PC-9 (cell line): ENCODE data around the gene S100B. TPM values are rescaled to one million over a fixed set of nuclear protein-coding genes. Genes with fewer than 3 reads are reported as not detected.

Experiments used
- BruUV-seq: library from RNA; stranded (reverse); fragments of 400-500 nt; replicated peaks from 2 replicates; lab custom pipeline; 2021; lab: Mats Ljungman, UMichigan
- CTCF ChIA-PET: fragments of 300-600 bp; sonication (Branson Sonifier 250); formaldehyde crosslinking; loops from one replicate; lab custom pipeline; 2022; ENCODE audit warnings: antibody characterized with exemption; lab: Charles Lee
- POLR2A ChIA-PET: fragments of 300-600 bp; sonication (Branson Sonifier 250); formaldehyde crosslinking; loops from one replicate; lab custom pipeline; 2022; ENCODE audit warnings: antibody characterized with exemption; ENCODE audit not compliant: unreplicated experiment; lab: Charles Lee
- DNase-seq, 2 experiments: peaks; one replicate each; pipeline versions ENCODE4 v3.0.0 to v3.0.0-alpha.2; 2015 to 2022; ENCODE audit warnings: mixed read lengths in 1 of 2
- H2AFZ ChIP-seq: fragments of 200-600 bp; sonication (generic); 2 replicates; pipeline ENCODE4 v1.8.1; 2017; ENCODE audit warnings: antibody characterized with exemption
- H3F3A ChIP-seq: fragments of 200-600 bp; sonication (generic); 2 replicates; pipeline ENCODE4 v1.8.1; 2017; ENCODE audit warnings: antibody characterized with exemption, mild to moderate bottlenecking, low read depth; ENCODE audit not compliant: insufficient read depth
- H3K27ac ChIP-seq: fragments of 200-600 bp; sonication (generic); 2 replicates; pipeline ENCODE4 v1.6.1; 2016; ENCODE audit warnings: mixed run types
- H3K27me3 ChIP-seq: fragments of 200-600 bp; sonication (generic); 2 replicates; pipeline ENCODE4 v1.6.1; 2016; ENCODE audit warnings: low read depth, mixed run types; ENCODE audit not compliant: insufficient read depth
- H3K36me3 ChIP-seq: fragments of 200-600 bp; sonication (generic); 2 replicates; pipeline ENCODE4 v1.6.1; 2016; ENCODE audit warnings: low read depth, mixed run types
- H3K4me1 ChIP-seq: fragments of 200-600 bp; sonication (generic); replicated peaks from 2 replicates; pipeline ENCODE4 v1.6.1; 2016; ENCODE audit warnings: mixed run types; ENCODE audit not compliant: insufficient read depth
- H3K4me2 ChIP-seq: fragments of 200-600 bp; sonication (generic); 2 replicates; pipeline ENCODE4 v1.6.1; 2017; ENCODE audit warnings: mixed run types
- H3K4me3 ChIP-seq: fragments of 200-600 bp; sonication (generic); 2 replicates; pipeline ENCODE4 v1.6.1; 2016; ENCODE audit warnings: mixed run types
- H3K79me2 ChIP-seq: fragments of 200-600 bp; sonication (generic); 2 replicates; pipeline ENCODE4 v1.6.1; 2017; ENCODE audit warnings: low read depth, mixed run types
- H3K9me2 ChIP-seq: fragments of 200-600 bp; sonication (generic); 2 replicates; pipeline ENCODE4 v1.8.1; 2017; ENCODE audit warnings: mild to moderate bottlenecking; ENCODE audit not compliant: insufficient read depth
- H3K9me3 ChIP-seq: fragments of 200-600 bp; sonication (generic); 2 replicates; pipeline ENCODE4 v1.8.1; 2016; ENCODE audit warnings: low read depth; ENCODE audit not compliant: insufficient read depth
- H4K20me1 ChIP-seq: fragments of 200-600 bp; sonication (generic); 2 replicates; pipeline ENCODE4 v1.8.1; 2017; ENCODE audit not compliant: insufficient read depth
- CTCF ChIP-seq: fragments of 200-600 bp; sonication (generic); conservative IDR thresholded peaks from 2 replicates; pipeline ENCODE4 v1.6.1; 2017; ENCODE audit warnings: mixed run types, antibody characterized with exemption, mild to moderate bottlenecking, moderate library complexity
- EZH2 ChIP-seq: fragments of 200-600 bp; sonication (generic); IDR thresholded peaks from 2 replicates; pipeline ENCODE4 v1.8.0; 2017; ENCODE audit warnings: antibody characterized with exemption, low read depth
- intact Hi-C: fragments of 100-400 bp; cut with micrococcal nuclease; formaldehyde crosslinking; loops from one replicate; pipeline ENCODE4 v1.10.0; 2022; ENCODE audit not compliant: unreplicated experiment
- total RNA-seq: library from RNA; stranded (reverse); gene quantifications from 2 replicates; pipeline ENCODE4 v1.2.3, GENCODE V29; 2021

The S100B gene
- total RNA-seq, 1 experiment from 2014 or later, result not detected

- Histone ChIP-seq H3K9me3 (no peaks in the 10 kb centered on the region), H3K4me2 (no peak overlapping the region), H3K27ac (no peak overlapping the region), H3K36me3 (no peaks in the 10 kb centered on the region), H3K4me1 (no peaks in the 10 kb centered on the region), H3K9me2 (no peaks in the 10 kb centered on the region), H4K20me1 (no peaks in the 10 kb centered on the region), H3K79me2 (no peaks in the 10 kb centered on the region), H3K27me3 (0 out of 2 replicates have a peak, but pooled peaks cover 2% of the 10 kb centered on the region), H3K4me3 (no peak overlapping the region), H3F3A (no peaks in the 10 kb centered on the region), H2AFZ (no peak overlapping the region)
- TF ChIP-seq EZH2, result no peak
- TF ChIP-seq CTCF, result no peak
- ChIA-PET POLR2A (interaction anchor here (0.6 kb wide), 1 partner anchor 435 kb away, joined by 44 read pairs; no protein-coding TSS in a partner anchor), CTCF (no interaction called here)
- no peak for DNase-seq
- no TSS peak for BruUV-seq
- intact Hi-C loops, result no loop called here
Observed at GRCh38 chr21:46618738-46619379, 14.0 kb upstream of the S100B start.

- Histone ChIP-seq H3K4me3 (no peak overlapping the region), H2AFZ (no peak overlapping the region), H4K20me1 (no peaks in the 10 kb centered on the region), H3K4me2 (no peak overlapping the region), H3K9me2 (no peaks in the 10 kb centered on the region), H3K27ac (no peak overlapping the region), H3K79me2 (no peaks in the 10 kb centered on the region), H3K4me1 (no peaks in the 10 kb centered on the region), H3K36me3 (no peaks in the 10 kb centered on the region), H3K9me3 (no peaks in the 10 kb centered on the region), H3F3A (no peaks in the 10 kb centered on the region), H3K27me3 (0 out of 2 replicates have a peak, but pooled peaks cover 2% of the 10 kb centered on the region)
- no peak for TF ChIP-seq EZH2
- no peak for TF ChIP-seq CTCF
- ChIA-PET CTCF (no interaction called here), POLR2A (no interaction called here)
- no TSS peak for BruUV-seq
- intact Hi-C loops, result no loop called here
- no peak for DNase-seq
Observed at GRCh38 chr21:46617267-46618051, 12.6 kb upstream of the S100B start.

GRCh38 chr21:46616656-46617055 lies 11.8 kb upstream of the S100B start:
- no peak overlapping the region for H3K27ac ChIP-seq
- no peak for DNase-seq
- intact Hi-C loops, result no loop called here
- no peaks in the 10 kb centered on the region for H3K36me3 ChIP-seq
- H3F3A ChIP-seq, result no peaks in the 10 kb centered on the region
- H3K9me2 ChIP-seq, result no peaks in the 10 kb centered on the region
- no peak overlapping the region for H3K4me2 ChIP-seq
- no peak overlapping the region for H3K4me3 ChIP-seq
- TF ChIP-seq EZH2, result no peak
- no peak for TF ChIP-seq CTCF
- no peaks in the 10 kb centered on the region for H4K20me1 ChIP-seq
- no peaks in the 10 kb centered on the region for H3K4me1 ChIP-seq
- no peaks in the 10 kb centered on the region for H3K9me3 ChIP-seq
- ChIA-PET CTCF (no interaction called here), POLR2A (no interaction called here)
- no peak overlapping the region for H2AFZ ChIP-seq
- H3K27me3 ChIP-seq, result 0 out of 2 replicates have a peak, but pooled peaks cover 2% of the 10 kb centered on the region
- no TSS peak for BruUV-seq
- H3K79me2 ChIP-seq, result no peaks in the 10 kb centered on the region
